Right lobe of liver (tissue), 4 donors: ENCODE measurements around the gene IDUA.

ENCODE experiments used
- POLR2A ChIP-seq: fragments of 450-650 bp; IDR thresholded peaks from one replicate; pipeline ENCODE4 v1.6.1; 2017; ENCODE audit warnings: antibody characterized with exemption, mild to moderate bottlenecking
- TF ChIP-seq, protein P1 (sequence below), 4 donors: fragments of 200-600 bp in 3 of 4; fragments of 450-650 bp in 1 of 4; IDR thresholded peaks; one replicate each; pipeline versions ENCODE4 v1.5.1 to v1.8.0; 2016 to 2022; ENCODE audit warnings: antibody characterized with exemption in 4 of 4, mild to moderate bottlenecking in 2 of 4
- donor health status: DM: no; HTN: no; CAD: no.
- donor health status: DM: no; HTN: no; CAD: no.
- donor health status: DM: no; HTN: yes; CAD: no.

DNA sequence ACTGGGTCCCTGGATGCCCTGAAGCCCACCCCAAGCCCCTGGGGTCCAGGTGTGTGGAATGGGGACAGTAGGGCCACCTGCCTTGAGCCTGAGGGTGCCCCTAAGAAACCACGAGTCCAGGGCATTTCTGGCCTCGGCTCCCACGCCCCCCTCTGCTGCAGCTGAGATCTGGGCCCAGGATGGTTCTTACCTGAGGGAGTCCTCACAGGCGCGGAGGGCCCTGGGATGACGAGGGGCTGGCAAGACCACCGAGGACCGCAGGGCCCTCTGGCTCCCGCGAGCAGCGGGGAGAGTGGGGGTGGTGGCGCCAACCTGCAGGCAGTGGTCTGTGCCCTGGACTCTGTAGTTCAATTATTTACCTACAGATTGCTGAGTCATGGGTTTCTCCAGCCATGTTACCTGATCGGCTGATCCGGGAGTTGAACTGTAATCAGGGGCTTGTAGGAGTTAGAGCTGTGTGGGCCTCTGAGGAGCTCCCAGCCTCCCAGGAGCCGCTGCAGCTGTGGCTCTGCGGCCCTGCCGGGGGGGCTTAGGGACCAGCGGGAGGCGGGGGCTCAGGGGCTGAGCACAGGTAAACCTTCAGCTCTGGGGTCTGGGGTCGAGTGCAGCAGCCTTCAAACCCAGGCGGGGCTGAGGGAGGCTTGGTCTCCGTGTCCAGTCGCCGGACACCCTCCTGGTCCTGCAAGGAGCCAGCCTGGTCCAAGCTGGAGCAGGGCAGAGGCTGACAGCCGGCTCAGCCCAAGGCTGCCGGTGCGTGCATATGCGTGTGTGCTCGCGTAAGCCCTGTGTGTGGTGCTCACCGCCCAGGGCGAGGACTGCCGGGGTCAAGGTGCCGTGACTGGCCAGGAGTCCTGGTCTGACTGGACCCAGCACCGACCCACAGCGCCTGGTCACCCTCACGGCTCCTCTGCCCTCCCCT, 6.5 kb downstream of the IDUA start, which contains the start of gene SLC26A1:
- TF ChIP-seq, protein P1, sequence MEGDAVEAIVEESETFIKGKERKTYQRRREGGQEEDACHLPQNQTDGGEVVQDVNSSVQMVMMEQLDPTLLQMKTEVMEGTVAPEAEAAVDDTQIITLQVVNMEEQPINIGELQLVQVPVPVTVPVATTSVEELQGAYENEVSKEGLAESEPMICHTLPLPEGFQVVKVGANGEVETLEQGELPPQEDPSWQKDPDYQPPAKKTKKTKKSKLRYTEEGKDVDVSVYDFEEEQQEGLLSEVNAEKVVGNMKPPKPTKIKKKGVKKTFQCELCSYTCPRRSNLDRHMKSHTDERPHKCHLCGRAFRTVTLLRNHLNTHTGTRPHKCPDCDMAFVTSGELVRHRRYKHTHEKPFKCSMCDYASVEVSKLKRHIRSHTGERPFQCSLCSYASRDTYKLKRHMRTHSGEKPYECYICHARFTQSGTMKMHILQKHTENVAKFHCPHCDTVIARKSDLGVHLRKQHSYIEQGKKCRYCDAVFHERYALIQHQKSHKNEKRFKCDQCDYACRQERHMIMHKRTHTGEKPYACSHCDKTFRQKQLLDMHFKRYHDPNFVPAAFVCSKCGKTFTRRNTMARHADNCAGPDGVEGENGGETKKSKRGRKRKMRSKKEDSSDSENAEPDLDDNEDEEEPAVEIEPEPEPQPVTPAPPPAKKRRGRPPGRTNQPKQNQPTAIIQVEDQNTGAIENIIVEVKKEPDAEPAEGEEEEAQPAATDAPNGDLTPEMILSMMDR (IDR thresholded peaks at IDR 0.05), result peak in 1 of 4 donors; percentile 8
- peak; percentile 18 for TF ChIP-seq POLR2A
